Measurements from ENCODE around the gene PIK3R5.
A peak's percentile ranks its signal among the peaks of the same experiment; 100 is the strongest.

Gene PIK3R5

GRCh38 chr17:8849311-8850041, 116.0 kb downstream of the PIK3R5 start:
- DNase-seq = no peak

GRCh38 chr17:8847891-8848290, 117.6 kb downstream of the PIK3R5 start:
- no peak for DNase-seq

DNA sequence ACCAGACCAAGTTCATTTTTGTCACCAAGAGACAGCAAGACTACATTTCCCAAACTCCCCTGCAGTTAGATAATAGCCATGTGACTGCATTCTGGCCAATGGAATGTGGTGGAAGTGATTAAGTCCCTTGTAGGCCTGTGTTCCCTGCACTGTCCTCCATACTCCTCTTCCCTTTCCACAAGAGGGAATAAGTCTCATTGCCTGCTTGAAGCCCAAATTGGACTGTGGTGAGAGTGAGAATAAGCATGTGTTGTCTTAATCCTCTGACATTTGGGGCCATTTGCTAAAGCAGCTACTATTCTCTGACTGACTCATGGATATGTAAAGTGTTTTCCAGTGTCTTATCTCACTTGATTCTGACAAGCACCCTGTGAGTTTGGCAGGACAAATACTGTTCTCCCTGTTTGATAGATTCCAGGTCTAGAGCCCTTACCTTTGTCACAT, 118.7 kb downstream of the PIK3R5 start:
- peak; percentile 53 for DNase-seq

DNA sequence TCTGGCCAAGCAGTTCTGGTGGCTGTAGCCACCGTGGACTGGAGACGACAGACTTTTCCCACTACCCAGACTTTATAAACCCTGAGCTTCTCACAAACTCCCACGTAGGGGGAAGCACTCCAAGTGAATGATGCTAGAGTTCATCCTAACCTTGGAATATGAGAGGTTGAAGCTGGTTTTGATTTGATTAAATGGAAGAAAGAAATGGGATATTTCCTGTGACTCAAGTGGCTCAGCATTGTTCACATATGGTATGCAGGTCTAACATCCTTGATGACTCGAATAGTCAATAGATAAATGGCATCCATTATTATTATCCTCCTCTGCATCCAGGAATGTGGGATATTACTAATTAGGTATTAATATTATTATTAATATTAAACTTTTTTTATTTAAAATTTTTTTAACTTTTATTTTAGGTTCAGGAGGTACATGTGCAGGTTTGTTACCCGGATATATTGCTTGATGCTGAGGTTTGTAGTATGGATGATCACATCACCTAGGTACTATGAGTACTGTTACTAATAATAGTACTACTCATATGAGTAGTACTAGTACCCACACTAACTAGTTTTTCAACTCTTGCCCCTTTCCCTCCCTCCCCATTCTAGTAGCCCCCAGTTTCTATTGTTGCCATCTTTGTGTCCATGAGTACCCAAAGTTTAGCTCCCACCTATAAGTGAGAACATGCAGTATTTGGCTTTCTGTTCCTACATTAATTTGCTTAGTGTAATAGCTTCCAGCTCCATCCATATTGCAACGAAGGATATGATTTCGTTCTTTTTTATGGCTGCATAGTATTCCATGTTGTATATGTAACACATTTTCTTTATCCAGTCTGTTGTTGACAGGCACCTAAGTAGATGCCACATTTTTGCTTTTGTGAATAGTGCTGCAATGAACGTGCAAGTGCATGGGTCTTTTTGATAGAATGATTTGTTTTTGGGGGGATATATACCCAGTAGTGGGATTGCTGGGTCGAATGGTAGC, 121.0 kb downstream of the PIK3R5 start:
- DNase-seq = peak; percentile 47

GRCh38 chr17:8843344-8843743, 122.2 kb downstream of the PIK3R5 start:
- no peak for DNase-seq

- no peak for DNase-seq
Measured at GRCh38 chr17:8841844-8842243, 123.7 kb downstream of the PIK3R5 start.

DNA sequence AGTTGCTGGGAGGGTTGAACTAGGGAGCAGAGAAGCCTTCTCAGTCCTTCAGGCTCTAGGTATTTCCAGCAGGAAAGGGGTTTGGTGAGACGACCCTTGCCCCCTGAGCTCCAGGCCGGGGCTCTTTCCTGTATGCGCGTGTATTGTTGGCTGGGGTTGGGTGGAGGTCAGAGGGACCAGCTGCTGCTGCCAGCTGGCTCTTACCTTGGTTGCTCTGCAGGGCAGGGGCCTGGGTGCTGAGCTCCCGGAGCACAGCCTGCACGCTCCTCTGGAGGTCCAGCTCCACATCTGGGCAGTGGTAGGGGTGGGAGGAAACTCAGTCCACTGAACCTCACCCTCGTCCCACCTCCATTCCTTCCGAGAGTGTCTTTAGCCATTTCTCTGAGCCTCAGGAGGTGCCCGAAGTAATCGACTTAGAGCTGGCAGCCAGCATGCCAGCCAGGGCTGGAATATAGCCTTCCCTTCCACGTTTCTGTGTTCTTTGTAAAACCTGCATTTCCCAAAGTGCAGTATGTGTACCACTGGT, 126.0 kb downstream of the PIK3R5 start:
- DNase-seq = no peak

GRCh38 chr17:8838551-8839095, 126.9 kb downstream of the PIK3R5 start:
- DNase-seq = no peak

- DNase-seq = peak; percentile 23
Measured at GRCh38 chr17:8837563-8838075, 127.9 kb downstream of the PIK3R5 start.

- peak; percentile 46 for DNase-seq
Measured at GRCh38 chr17:8836821-8837562, 128.5 kb downstream of the PIK3R5 start.

DNA sequence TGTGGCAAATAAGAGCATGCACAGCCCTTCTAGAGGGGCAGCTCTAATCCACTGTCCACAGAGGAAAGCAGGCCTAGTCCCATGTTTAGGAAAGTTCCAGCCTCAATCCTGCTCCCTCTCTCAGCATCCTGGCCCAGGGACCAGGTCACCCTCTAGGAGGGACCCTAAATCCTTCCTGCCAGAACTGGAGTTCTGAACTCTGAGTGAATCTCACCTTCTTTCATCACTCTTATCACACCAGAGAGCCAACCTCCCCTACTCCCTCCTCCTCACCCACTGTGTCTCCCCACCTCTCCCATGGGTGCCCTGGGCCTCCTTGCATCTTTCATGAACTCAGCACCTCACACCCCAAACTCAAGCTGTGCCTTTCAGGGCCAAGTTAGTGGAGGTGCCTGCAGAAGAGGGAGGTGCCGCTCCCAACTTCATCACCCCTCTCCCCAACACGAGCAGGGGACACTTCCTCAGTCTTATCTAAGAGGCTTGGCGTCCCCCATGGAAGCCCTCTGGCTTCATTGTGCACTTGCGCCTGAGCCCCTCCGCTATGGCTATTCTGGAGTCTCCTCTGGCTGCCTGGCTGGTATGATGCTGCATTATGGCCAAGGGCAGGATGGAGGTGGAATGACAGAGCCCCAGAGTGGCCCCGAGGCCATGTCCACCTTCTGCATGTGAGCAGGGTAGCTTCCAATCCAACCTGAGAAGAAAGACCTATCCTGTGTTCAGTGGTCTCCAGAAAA, 129.7 kb downstream of the PIK3R5 start:
- no peak for DNase-seq

GRCh38 chr17:8835106-8835505, 130.4 kb downstream of the PIK3R5 start:
- no peak for DNase-seq

- no peak for DNase-seq
Measured at GRCh38 chr17:8832711-8833352, 132.7 kb downstream of the PIK3R5 start.

DNA sequence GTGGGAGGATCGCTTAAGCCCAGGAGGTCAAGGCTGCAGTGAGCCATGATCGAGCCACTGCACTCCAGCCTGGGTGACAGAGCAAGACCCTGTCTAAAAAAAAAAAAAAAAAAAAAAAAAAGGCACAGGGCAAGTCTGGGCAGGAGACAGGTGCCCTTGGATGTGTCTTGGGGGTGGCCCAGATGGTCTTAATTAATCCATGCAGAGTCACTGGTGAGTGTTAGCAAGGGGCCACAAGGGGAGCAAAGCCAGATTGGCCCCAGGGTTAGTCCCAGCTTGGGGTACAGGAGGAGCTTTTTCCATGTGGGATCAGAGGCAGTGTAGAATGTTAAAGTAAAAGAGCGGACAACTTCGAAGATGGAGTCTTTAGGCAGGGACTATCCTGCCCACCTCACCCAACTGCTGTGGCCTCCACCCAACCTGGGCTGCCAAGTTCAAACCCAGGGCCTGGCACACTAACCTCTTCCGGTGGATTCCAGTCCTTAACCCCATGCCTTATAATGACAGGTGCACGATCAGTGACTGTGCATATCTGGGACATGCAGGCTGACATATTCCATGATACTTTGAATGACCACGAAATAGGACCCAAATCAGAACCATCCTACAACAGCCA, 134.2 kb downstream of the PIK3R5 start:
- DNase-seq = no peak

DNA sequence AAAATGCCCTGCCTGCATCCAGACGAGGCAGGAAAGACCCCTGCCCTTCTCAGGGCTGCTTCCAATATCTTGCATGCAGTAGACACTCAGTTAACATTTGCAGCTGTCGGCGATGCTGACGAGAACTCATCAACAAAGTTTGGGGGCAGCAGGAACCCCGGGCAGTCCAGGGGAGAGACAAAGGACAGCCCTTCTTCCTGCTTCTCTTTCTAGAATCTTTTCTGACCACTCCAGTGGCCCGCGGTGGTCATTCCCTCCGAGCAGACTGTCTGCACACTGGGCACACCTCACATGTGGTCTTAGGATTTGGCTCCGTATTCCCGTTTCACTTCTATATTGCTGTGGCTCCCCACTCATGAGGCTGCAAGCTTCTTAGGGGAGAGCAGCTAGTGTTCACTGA, 135.4 kb downstream of the PIK3R5 start:
- no peak for DNase-seq

DNA sequence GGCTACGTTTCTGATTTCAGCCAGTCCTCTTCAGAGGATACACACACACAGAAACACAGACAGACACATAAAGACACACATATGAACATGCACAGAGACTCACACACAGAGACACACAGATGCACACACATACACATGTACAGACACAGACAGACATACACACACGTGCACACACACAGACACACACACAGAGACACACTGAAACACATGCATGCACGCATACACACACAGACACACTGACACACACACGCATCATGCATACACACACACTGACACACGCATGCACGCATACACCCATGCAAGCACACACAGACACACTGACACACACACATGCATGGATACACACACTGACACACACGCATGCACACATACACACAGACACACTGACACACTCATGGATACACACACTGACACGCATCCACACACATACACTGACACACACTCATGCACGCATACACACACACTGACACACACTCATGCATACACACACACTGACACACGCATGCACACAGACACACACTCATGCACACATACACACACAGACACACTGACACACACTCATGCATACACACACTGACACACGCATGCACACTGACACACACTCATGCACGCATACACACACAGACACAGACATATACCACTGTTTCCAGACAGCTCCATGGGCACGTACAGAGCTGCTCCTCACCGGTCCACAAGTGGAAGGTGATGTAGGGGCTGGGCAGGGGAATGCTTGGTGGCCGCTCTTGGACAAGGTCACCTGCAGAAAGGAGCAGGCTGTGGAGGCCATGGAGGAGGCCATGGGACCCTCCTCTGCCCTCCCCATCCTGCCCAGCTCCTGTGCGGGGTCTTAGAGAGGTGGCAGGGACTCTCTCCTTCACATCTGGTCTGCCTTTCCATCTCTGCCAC, 136.2 kb downstream of the PIK3R5 start:
- DNase-seq = no peak

Measured in fibroblast of skin of right biceps (primary cell).